Fibroblast of lung (primary cell): ENCODE measurements around the gene LANCL1. TPM values are rescaled to one million over a fixed set of nuclear protein-coding genes. Genes with fewer than 3 reads are reported as not detected.

ENCODE experiments used
- DNase-seq, 2 donors: peaks; one replicate each; pipeline versions ENCODE4 v3.0.0 to v3.0.0-alpha.2; 2010; ENCODE audit warnings: low read depth in 2 of 2
- H2AFZ ChIP-seq: 2 replicates; pipeline ENCODE4 v1.5.1; 2012; ENCODE audit warnings: low read length, control low read depth, inconsistent platforms
- H3K27ac ChIP-seq: 2 replicates; pipeline ENCODE4 v1.5.1; 2011; ENCODE audit warnings: low read length, control low read depth; ENCODE audit not compliant: insufficient read depth
- H3K27me3 ChIP-seq: 2 replicates; pipeline ENCODE4 v1.5.1; 2011; ENCODE audit warnings: mild to moderate bottlenecking, low read length; ENCODE audit not compliant: control insufficient read depth, insufficient read depth
- H3K36me3 ChIP-seq: 2 replicates; pipeline ENCODE4 v1.5.1; 2011; ENCODE audit warnings: low read length; ENCODE audit not compliant: control insufficient read depth, insufficient read depth
- H3K4me1 ChIP-seq: 2 replicates; pipeline ENCODE4 v1.5.1; 2011; ENCODE audit warnings: low read length; ENCODE audit not compliant: control insufficient read depth, insufficient read depth; ENCODE audit errors: extremely low read depth
- H3K4me2 ChIP-seq: 2 replicates; pipeline ENCODE4 v1.5.1; 2011; ENCODE audit warnings: low read length, control low read depth; ENCODE audit not compliant: insufficient read depth; ENCODE audit errors: extremely low read depth
- H3K4me3 ChIP-seq, 4 experiments: fragments of 200-600 bp in 1 of 4; sonication (generic) in 1 of 4; replicated peaks in 1 of 4; 2 replicates each; pipeline ENCODE4 v1.5.1; 2011 to 2016; ENCODE audit warnings: low read length in 4 of 4, low read depth in 3 of 4, mild to moderate bottlenecking in 3 of 4, control low read depth in 2 of 4, inconsistent platforms in 1 of 4, mixed read lengths in 1 of 4; ENCODE audit not compliant: insufficient read depth in 1 of 4; ENCODE audit errors: control extremely low read depth in 1 of 4
- H3K79me2 ChIP-seq: 2 replicates; pipeline ENCODE4 v1.5.1; 2012; ENCODE audit warnings: mild to moderate bottlenecking, low read length, inconsistent platforms; ENCODE audit not compliant: control insufficient read depth, insufficient read depth
- H3K9ac ChIP-seq: 2 replicates; pipeline ENCODE4 v1.5.1; 2011; ENCODE audit warnings: mild to moderate bottlenecking, low read length, control low read depth; ENCODE audit not compliant: insufficient read depth
- H3K9me3 ChIP-seq: 2 replicates; pipeline ENCODE4 v1.5.1; 2012; ENCODE audit warnings: low read depth, low read length; ENCODE audit not compliant: control insufficient read depth, insufficient read depth
- H4K20me1 ChIP-seq: 2 replicates; pipeline ENCODE4 v1.5.1; 2011; ENCODE audit warnings: low read length; ENCODE audit not compliant: control insufficient read depth, insufficient read depth; ENCODE audit errors: extremely low read depth
- CTCF ChIP-seq, 2 donors: IDR thresholded peaks in 1 of 2; conservative IDR thresholded peaks in 1 of 2; 1 replicate in 1 of 2; 2 replicates in 1 of 2; pipeline ENCODE4 v1.5.1; 2011 to 2012; ENCODE audit warnings: low read length in 2 of 2, control low read depth in 1 of 2, inconsistent platforms in 1 of 2, low read depth in 1 of 2, mild to moderate bottlenecking in 1 of 2
- EZH2 ChIP-seq: IDR thresholded peaks from 2 replicates; pipeline ENCODE4 v1.5.1; 2012; ENCODE audit warnings: low read length, control low read depth, mild to moderate bottlenecking; ENCODE audit errors: missing control alignments
- polyA plus RNA-seq, 2 donors: library from polyadenylated mRNA; depleted of rRNA in 1 of 2; stranded (reverse) in 1 of 2; unstranded in 1 of 2; fragments of >200 nt; gene quantifications; 2 replicates each; pipeline ENCODE4 v1.2.1, GENCODE V29; 2011 to 2012; ENCODE audit warnings: missing spikeins in 1 of 2
- total RNA-seq: library from RNA; depleted of rRNA; stranded (reverse); fragments of >200 nt; gene quantifications from 2 replicates; pipeline ENCODE4 v1.2.1, GENCODE V29; 2014

The LANCL1 gene
- total and polyA plus RNA-seq, 2 donors (not counting 1 experiment from before 2014, with no cell fraction given): 56.1 to 71.8 TPM

- no peak overlapping the region for H3K4me2 ChIP-seq
- no peak overlapping the region for H3K4me3 ChIP-seq
- H3K9ac ChIP-seq: no peak overlapping the region
- TF ChIP-seq CTCF (conservative IDR thresholded peaks at IDR 0.05 in 1 of 2, IDR thresholded peaks at IDR 0.05 in 1 of 2; ENCODE audit: low read depth in 1 of 2, low read length in 2 of 2) (no peak), EZH2 (no peak)
- DNase-seq: no peak
- H3K27me3 ChIP-seq: no peaks in the 10 kb centered on the region
- H4K20me1 ChIP-seq: no peaks in the 10 kb centered on the region
- H3K9me3 ChIP-seq: no peaks in the 10 kb centered on the region
- no peaks in the 10 kb centered on the region for H3K79me2 ChIP-seq
- H3K36me3 ChIP-seq: no peaks in the 10 kb centered on the region
- H3K4me1 ChIP-seq: no peaks in the 10 kb centered on the region
- no peak overlapping the region for H2AFZ ChIP-seq
- no peak overlapping the region for H3K27ac ChIP-seq
These were observed 20.0 kb upstream of the LANCL1 start for GRCh38 chr2:210496512-210496911.

GRCh38 chr2:210493528-210493927 lies 17.0 kb upstream of the LANCL1 start:
- no peak overlapping the region for H2AFZ ChIP-seq
- H3K9me3 ChIP-seq: no peaks in the 10 kb centered on the region
- no peak overlapping the region for H3K27ac ChIP-seq
- H3K4me3 ChIP-seq: no peak overlapping the region
- no peaks in the 10 kb centered on the region for H3K79me2 ChIP-seq
- TF ChIP-seq EZH2 (no peak), CTCF (conservative IDR thresholded peaks at IDR 0.05 in 1 of 2, IDR thresholded peaks at IDR 0.05 in 1 of 2; ENCODE audit: low read depth in 1 of 2, low read length in 2 of 2) (no peak)
- H3K4me2 ChIP-seq: no peak overlapping the region
- H3K27me3 ChIP-seq: no peaks in the 10 kb centered on the region
- H3K36me3 ChIP-seq: no peaks in the 10 kb centered on the region
- DNase-seq: no peak
- H3K4me1 ChIP-seq: no peaks in the 10 kb centered on the region
- H3K9ac ChIP-seq: no peak overlapping the region
- H4K20me1 ChIP-seq: no peaks in the 10 kb centered on the region

GRCh38 chr2:210481601-210482175 lies 5.1 kb upstream of the LANCL1 start:
- TF ChIP-seq EZH2: no peak
- no peak for TF ChIP-seq CTCF (conservative IDR thresholded peaks at IDR 0.05 in 1 of 2, IDR thresholded peaks at IDR 0.05 in 1 of 2; ENCODE audit: low read depth in 1 of 2, low read length in 2 of 2)
- no peaks in the 10 kb centered on the region for H3K79me2 ChIP-seq
- no peak overlapping the region for H3K9ac ChIP-seq
- H3K4me1 ChIP-seq: no peaks in the 10 kb centered on the region
- no peaks in the 10 kb centered on the region for H3K27me3 ChIP-seq
- H3K4me3 ChIP-seq: no peak overlapping the region
- no peak overlapping the region for H3K27ac ChIP-seq
- H3K9me3 ChIP-seq: no peaks in the 10 kb centered on the region
- no peak for DNase-seq
- H2AFZ ChIP-seq: no peak overlapping the region
- no peak overlapping the region for H3K4me2 ChIP-seq
- H3K36me3 ChIP-seq: no peaks in the 10 kb centered on the region
- H4K20me1 ChIP-seq: no peaks in the 10 kb centered on the region
